GM10847 (cell line): ENCODE measurements around the gene PHGDH.

Experiments
- POLR2A ChIP-seq: IDR thresholded peaks from 2 replicates; pipeline ENCODE4 v1.6.1; 2011; ENCODE audit not compliant: insufficient read length; ENCODE audit errors: extremely low read depth

PHGDH gene

DNA sequence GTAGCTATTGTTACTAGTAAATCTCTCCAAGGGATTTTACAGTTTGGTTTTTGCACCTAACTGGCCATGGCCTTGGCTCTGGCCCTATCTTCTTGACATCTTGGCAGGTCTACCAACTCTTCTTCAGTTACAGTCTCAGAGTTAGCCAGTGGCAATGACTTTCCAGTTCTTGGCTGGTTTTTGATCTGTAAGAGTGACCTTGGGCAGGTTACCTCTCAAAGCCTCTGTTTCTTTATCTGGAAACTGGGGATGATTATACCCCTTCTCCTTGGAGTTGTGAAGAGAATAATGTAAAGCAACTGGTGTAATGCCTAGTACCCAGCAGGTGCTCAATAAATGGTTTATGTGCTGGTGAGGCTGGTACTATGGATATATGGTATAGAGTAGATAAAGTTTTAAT lies 6.7 kb downstream of the PHGDH start:
- no peak for TF ChIP-seq POLR2A

DNA sequence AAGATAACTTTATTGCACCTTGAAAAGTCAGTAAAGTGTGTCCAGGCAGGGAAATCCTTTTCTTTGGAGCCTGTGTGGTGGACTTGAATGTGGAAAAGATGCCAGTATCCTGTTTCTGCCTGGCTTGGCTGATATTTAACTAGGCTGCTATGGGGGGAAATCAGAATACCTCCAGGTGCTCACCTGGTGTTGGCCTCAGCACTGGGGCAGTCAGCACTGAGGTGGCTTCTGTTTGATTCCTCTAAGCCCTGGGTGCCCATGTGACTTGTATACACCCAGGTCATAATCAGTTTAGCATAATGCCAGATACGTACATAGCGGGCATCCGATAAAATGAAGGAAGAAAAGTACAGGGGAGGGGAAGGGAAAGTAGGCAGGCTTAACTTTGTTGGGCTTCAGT lies 7.2 kb downstream of the PHGDH start:
- no peak for TF ChIP-seq POLR2A

DNA sequence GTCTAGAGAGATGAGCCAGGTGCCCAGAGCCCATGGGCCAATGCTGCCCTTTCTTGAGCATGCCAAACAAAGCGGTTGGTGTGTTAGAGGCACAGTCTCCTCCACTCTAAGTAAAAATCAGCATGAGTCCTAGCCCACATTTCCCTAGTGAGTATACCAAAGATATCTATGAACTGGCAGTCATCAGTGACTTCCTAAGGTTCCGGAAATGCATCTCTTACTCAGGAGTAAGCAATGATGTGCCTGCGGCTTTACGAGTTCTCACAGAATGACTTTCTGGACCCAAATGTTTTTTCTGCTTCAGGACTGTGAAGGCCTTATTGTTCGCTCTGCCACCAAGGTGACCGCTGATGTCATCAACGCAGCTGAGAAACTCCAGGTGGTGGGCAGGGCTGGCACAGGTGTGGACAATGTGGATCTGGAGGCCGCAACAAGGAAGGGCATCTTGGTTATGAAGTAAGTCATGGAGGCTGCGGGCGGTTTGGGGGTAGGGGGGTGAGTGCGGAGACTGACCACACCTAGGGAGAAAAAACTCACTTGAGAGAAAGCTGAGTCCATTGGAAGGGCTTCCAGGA lies 9.2 kb downstream of the PHGDH start:
- no peak for TF ChIP-seq POLR2A

DNA sequence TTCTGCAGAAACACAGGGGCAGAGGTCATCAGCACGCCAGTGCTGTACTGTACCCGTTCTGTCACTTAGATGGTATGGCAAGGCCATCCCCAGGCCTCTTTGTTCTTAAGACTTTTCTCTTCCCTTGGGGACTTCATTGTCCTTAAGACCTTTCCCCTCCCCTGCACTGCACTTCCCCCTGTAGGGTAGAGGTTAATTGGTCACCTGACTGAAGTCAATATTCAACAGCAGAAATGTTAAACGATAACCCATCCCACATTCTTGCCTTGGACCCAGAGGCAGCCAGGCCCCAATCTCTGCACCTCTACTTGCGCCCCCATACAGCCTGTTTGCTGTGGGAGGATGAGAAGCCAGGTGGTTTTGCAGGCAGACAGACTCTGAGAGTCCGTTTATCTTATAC lies 10.2 kb downstream of the PHGDH start:
- TF ChIP-seq POLR2A, result no peak

DNA sequence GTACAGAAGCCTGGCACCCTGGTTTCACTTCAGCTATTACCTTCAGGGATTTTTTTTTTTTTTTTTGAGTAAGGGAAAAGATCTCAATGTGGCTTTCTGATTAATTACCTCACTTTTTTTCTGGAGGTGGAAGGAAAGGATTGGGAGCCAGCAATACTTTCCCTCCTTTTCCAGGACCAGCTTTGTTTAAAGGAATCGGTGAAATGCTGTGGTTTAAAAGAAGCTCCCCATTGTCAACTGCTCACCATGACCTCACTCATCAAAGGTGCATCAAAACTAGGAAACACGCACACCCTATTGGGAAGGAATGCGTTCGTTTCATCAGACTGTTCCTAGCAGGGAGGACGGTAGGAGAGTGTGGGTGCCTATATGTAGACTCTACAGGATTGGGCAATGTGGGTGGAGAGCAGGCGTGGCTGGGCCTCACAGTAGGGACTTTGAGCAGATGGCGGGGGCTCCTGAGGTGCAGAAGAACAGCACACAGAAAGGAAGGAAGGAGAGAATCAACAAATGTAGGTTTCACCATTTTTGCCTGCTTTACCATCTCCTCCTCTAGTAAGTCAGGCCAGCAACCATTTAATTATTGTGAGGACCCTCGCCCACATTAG lies 13.0 kb downstream of the PHGDH start:
- TF ChIP-seq POLR2A, result no peak

DNA sequence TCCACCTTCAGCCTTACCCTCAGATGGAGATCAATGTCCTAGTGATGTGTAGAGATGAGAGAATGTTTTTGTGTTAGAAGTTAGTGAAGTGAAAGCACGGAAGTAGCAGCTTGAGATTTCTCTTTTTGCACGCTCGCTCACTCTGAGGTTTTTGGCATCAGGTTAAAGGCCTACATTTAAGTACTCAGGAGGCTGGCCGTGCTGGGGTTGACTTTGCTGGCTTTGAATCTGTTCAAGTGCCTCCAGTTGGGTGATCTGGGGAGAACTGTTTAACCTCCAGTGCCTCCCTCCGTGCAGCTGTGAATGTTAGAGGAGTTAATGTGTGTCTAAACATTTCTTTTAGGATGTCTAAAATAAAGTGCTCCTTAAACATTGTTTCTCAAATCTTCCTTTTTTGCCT lies 13.9 kb downstream of the PHGDH start:
- no peak for TF ChIP-seq POLR2A

DNA sequence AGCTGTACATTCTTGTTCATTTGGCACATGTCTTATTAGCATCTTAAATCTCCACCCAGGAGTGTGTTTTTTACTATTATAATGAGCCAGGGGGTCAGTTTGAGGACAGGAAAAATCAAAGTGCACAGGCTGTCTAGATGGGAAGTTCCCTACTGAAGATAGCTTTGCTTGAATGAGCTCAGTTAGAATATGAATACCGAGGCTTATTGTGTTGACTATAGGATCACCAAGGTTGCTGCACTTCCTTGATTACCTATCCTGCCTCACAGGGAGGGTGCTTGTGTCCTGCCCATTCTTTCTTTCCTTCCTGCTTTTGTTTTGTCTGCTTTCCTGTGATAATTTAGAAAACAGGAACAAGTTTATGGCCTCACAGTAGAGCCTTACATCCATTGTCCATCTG lies 16.3 kb downstream of the PHGDH start:
- TF ChIP-seq POLR2A, result no peak

DNA sequence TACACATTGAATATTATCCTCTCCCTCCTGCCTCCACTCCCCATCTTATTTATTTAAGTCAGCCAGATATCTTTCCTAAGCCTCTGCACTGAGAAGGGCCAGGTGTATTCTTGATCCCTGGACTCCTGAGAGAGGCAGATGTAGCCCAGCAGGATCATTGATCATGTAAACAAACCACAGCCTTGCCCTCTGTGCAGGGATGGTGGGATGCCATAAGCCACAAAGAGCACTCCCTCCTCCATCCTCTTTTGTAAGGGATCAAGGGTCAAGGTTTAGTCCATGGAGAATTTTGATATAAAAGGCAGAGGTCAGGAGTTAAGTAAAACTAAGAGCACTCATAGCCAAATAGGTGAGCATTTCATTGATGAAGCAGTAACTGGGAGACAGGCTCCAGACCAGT lies 17.3 kb downstream of the PHGDH start:
- TF ChIP-seq POLR2A, result no peak

DNA sequence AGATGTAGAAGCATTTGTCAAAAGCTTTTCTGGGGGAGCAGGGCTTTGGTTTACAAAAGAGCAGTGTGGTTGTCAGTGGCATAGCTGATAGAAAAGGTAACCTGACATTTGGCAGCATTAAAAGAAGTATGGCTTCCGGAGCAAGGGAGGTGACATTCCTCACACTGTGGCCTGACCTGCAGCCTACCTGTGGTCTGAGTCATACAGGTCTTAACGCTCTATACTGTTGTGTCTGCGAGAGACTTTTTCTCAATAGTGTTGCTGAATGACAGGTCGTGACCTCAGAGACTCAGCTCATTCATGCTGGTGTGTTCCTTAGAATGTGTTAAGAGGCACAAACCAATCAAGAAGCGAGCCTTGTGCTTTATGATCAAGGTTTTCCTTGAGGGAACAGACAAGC lies 19.3 kb downstream of the PHGDH start:
- TF ChIP-seq POLR2A, result no peak

DNA sequence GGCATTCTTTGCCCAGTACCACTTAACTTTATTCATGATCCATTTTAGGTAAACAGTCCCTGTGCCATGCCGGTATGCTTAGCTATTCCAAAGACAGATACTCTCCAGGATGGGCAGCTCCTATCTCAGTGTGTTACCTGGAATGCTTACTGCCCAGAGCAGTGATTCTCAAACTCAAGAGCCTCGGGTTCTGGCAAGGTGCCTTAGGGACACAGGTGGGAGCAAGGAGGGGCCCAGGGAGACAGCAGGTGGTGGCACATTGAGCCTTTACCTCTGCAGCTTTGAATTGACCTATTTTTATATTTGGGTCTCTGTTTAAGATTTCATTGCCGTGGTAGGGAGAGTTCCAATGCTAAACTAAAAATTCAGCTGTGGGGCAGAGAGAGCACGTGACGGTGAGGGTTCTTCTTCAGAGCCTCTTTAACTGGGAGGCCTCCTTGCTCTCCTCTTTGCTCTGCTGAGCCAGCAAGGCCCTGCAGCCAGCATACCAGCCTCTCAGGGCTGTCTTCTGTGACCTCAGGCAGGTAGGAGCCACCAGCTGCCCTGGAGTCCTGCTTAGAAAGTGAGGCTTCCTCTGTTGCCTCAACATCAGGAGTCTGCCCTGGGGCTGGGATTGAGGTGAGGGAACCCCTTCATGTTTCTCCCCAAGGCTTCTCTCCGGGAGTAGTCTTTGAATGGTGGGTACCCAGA lies 20.2 kb downstream of the PHGDH start:
- no peak for TF ChIP-seq POLR2A

DNA sequence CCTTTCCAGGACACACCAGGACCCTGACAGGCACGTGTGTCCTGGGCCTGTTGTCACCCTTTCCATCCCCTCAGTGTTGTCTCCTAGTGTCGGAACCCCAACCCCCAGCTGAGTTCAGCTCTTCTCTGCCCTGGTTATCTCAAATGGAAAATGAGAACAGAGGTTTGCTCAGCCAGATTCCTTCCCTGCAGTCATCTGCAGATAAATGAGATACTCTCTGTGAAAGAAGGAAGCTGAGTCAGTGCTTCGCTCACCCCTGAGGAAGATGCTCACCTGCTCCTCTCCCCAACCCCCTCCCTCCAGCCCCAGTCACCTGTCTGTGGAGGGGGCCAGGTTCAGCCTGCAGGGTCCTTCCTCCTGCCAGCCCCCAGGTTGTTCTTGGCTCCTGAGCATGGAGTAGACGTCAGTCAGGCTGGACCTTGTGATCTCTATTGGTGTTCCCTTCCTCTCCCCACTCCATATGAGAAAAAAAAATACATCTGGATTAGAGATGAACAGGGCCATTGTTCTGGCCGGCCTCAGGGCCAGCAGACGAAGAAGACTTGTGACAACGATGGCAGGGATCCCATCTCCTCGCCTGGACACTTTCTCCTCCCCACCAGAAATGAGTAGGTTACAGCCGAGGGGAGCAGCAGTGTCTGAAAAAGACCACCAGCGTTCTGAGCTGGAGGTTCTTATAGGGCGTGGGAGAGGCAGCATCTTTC lies 20.9 kb downstream of the PHGDH start:
- no peak for TF ChIP-seq POLR2A

DNA sequence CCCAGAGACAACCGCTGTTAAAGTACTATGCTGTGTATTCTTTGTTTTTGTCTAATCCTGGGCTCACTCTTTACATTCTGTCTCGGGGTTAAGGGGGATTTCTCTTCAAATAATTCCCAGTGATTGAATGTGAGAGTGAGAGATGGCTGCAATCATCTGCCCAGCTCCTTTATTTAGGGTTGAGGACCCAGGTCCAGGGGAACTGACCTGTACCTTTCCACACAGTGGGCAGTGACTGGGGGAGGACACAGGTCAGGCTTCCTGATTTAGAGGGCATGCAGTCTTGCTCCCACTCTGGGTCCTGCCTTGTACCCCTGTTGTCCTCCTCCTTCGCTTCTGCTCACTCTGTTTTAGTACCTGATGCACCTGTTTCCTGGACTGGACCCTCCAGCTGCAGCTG lies 22.0 kb downstream of the PHGDH start:
- no peak for TF ChIP-seq POLR2A

DNA sequence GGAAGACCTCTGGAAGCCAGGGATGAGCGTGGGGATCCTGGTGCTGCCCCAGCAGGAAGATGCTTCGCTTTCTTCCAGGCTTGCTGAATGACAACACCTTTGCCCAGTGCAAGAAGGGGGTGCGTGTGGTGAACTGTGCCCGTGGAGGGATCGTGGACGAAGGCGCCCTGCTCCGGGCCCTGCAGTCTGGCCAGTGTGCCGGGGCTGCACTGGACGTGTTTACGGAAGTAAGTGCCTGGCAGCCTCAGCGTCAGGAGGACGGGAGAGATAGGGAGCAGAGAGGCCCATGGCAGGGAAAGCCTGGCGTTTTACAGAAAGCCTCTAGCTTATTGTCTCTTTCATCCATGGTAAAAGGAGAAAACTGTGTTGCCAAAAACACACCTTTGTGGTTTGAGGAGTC lies 23.5 kb downstream of the PHGDH start:
- TF ChIP-seq POLR2A, result no peak

DNA sequence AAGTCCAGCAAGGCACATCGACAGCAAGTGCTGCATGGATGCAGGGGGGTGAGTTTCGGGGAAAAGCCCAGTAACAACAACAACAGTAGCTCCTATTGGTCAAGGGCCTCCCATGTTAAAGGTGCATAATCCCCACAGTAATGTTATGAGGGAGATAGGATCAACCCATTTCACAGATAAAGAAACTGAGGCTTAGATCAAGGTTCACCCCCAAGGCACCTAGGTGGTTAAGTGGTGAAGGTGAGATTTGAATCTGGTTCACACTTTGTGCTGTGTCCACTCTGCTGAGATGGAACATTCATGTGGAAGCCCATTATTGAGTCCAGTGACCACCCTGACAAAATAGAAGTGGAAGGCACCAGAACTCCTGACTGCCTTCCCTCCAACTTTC lies 24.9 kb downstream of the PHGDH start:
- no peak for TF ChIP-seq POLR2A

DNA sequence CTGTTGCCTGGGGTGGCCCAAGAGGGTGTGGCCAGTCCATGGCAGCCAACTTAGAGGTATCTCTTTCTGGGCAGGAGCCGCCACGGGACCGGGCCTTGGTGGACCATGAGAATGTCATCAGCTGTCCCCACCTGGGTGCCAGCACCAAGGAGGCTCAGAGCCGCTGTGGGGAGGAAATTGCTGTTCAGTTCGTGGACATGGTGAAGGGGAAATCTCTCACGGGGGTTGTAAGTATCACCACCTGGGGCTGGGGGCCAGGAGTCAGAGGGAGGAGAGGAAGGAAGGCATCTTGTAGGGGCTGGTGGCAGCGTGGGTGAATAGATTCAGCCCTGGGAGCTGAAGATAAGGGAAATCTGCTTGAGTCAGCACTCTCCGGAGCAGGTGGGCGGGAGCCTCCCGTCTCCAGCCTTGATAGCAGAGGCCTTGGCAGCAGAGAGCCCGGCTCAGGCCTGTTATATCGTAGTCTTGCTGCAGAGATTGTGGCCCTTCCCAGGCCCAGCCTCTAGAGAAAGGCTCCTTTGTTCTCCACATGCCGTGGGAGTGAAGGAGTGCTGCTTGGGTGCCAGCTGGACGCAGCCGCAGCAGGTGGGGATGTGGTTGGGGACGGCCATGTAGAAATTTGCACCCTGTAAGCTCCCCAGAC lies 25.4 kb downstream of the PHGDH start:
- no peak for TF ChIP-seq POLR2A
